BJ (cell line): Measurements from ENCODE around the gene PYHIN1. TPM values are rescaled to one million over a fixed set of nuclear protein-coding genes. Genes with fewer than 3 reads are reported as not detected.

Experiments used
- CTCF ChIA-PET: fragments of 350-600 bp; formaldehyde crosslinking; extraction: SDS; loops from one replicate; lab custom pipeline; 2021; ENCODE audit warnings: antibody characterized with exemption, inconsistent platforms; lab: Yijun Ruan, JAX
- POLR2A ChIA-PET: fragments of 300-600 bp; sonication (Branson Sonifier 250); formaldehyde crosslinking; extraction: SDS; loops from one replicate; lab custom pipeline; 2021; ENCODE audit warnings: antibody characterized with exemption; lab: Charles Lee
- DNase-seq: peaks from one replicate; pipeline ENCODE4 v3.0.0-alpha.2; 2011; ENCODE audit warnings: low read depth
- H3K27me3 ChIP-seq: 2 replicates; pipeline ENCODE4 v1.6.0; 2011; ENCODE audit warnings: low read length; ENCODE audit not compliant: control insufficient read depth, insufficient read depth
- H3K36me3 ChIP-seq: 2 replicates; pipeline ENCODE4 v1.5.1; 2011; ENCODE audit warnings: low read length; ENCODE audit not compliant: control insufficient read depth, insufficient read depth
- H3K4me3 ChIP-seq: 2 replicates; pipeline ENCODE4 v1.5.1; 2011; ENCODE audit warnings: low read depth, mild to moderate bottlenecking, control low read depth, low read length
- CTCF ChIP-seq: IDR thresholded peaks from 2 replicates; pipeline ENCODE4 v1.5.1; 2011; ENCODE audit warnings: low read depth, mild to moderate bottlenecking, control low read depth, inconsistent platforms, low read length, moderate library complexity; ENCODE audit not compliant: insufficient read depth
- polyA plus RNA-seq: library from polyadenylated mRNA; depleted of rRNA; stranded (reverse); fragments of >200 nt; gene quantifications from 2 replicates; pipeline ENCODE4 v1.2.3, GENCODE V29; 2011

Gene PYHIN1
- polyA plus RNA-seq, 1 experiment: not detected

- POLR2A ChIA-PET: no interaction called here
- H3K4me3 ChIP-seq: no peak overlapping the region
- no peak for TF ChIP-seq CTCF
- no peak for DNase-seq
- no peaks in the 10 kb centered on the region for H3K27me3 ChIP-seq
- no peaks in the 10 kb centered on the region for H3K36me3 ChIP-seq
- CTCF ChIA-PET: no interaction called here
These were observed 51.9 kb downstream of the PYHIN1 start for GRCh38 chr1:158983235-158983634.

GRCh38 chr1:158984386-158984785, 53.0 kb downstream of the PYHIN1 start:
- no peak for DNase-seq
- Histone ChIP-seq H3K4me3 (no peak overlapping the region), H3K36me3 (no peaks in the 10 kb centered on the region), H3K27me3 (no peaks in the 10 kb centered on the region)
- POLR2A ChIA-PET: no interaction called here
- no peak for TF ChIP-seq CTCF
- CTCF ChIA-PET: interaction anchor here (0.6 to 1.1 kb wide), 2 partner anchors 137 to 196 kb away, joined by 3 to 4 read pairs; no protein-coding TSS in a partner anchor

- no peaks in the 10 kb centered on the region for H3K36me3 ChIP-seq
- TF ChIP-seq CTCF: no peak
- no peak for DNase-seq
- no peaks in the 10 kb centered on the region for H3K27me3 ChIP-seq
- ChIA-PET POLR2A (interaction anchor here (0.7 kb wide), 1 partner anchor 468 kb away, joined by 5 read pairs; no protein-coding TSS in a partner anchor), CTCF (interaction anchor here (2.1 kb wide), 1 partner anchor 9 kb away, joined by 7 read pairs; no protein-coding TSS in a partner anchor)
- H3K4me3 ChIP-seq: no peak overlapping the region
These were observed 58.1 kb downstream of the PYHIN1 start for GRCh38 chr1:158989424-158989823.

GRCh38 chr1:158992787-158993312, 61.5 kb downstream of the PYHIN1 start:
- CTCF ChIA-PET: no interaction called here
- H3K27me3 ChIP-seq: 0 out of 2 replicates have a peak, but pooled peaks cover 2% of the 10 kb centered on the region
- no peak overlapping the region for H3K4me3 ChIP-seq
- no peak for TF ChIP-seq CTCF
- H3K36me3 ChIP-seq: no peaks in the 10 kb centered on the region
- POLR2A ChIA-PET: no interaction called here
- DNase-seq: no peak

GRCh38 chr1:158996998-158997397, 65.6 kb downstream of the PYHIN1 start:
- TF ChIP-seq CTCF: no peak
- ChIA-PET POLR2A (no interaction called here), CTCF (interaction anchor here (2.0 to 2.5 kb wide), 2 partner anchors 12 to 793 kb away, joined by 6 to 30 read pairs; partner anchors contain the start of gene IFI16)
- Histone ChIP-seq H3K4me3 (no peak overlapping the region), H3K36me3 (no peaks in the 10 kb centered on the region), H3K27me3 (0 out of 2 replicates have a peak, but pooled peaks cover 2% of the 10 kb centered on the region)
- no peak for DNase-seq
